Spleen (tissue), 11 donors: ENCODE measurements around the gene CDHR3. TPM values are rescaled to one million over a fixed set of nuclear protein-coding genes. Genes with fewer than 3 reads are reported as not detected.
A peak's percentile ranks its signal among the peaks of the same experiment; 100 is the strongest.

Experiments
- DNase-seq: peaks from one replicate; pipeline ENCODE4 v3.0.0-alpha.2; 2020
- H3K27ac ChIP-seq, 8 donors: fragments of 200-600 bp; sonication (generic) in 7 of 8; 1 replicate in 4 of 8; 2 replicates in 4 of 8; pipeline versions ENCODE4 v1.5.0 to v1.8.0; 2016 to 2021; ENCODE audit warnings: inconsistent platforms in 4 of 8, mild to moderate bottlenecking in 4 of 8, moderate library complexity in 1 of 8
- H3K27me3 ChIP-seq, 7 donors: fragments of 200-600 bp; sonication (generic) in 6 of 7; replicated peaks in 1 of 7; 1 replicate in 4 of 7; 2 replicates in 3 of 7; pipeline versions ENCODE4 v1.5.0 to v1.8.0; 2016 to 2021; ENCODE audit warnings: inconsistent platforms in 3 of 7, mild to moderate bottlenecking in 1 of 7
- H3K36me3 ChIP-seq, 6 donors: fragments of 200-600 bp; sonication (generic) in 5 of 6; 1 replicate in 4 of 6; 2 replicates in 2 of 6; pipeline versions ENCODE4 v1.5.0 to v1.8.0; 2016 to 2021; ENCODE audit warnings: inconsistent platforms in 2 of 6
- H3K4me1 ChIP-seq, 6 donors: fragments of 200-600 bp; sonication (generic) in 5 of 6; 1 replicate in 3 of 6; 2 replicates in 3 of 6; pipeline versions ENCODE4 v1.5.0 to v1.8.0; 2016 to 2021; ENCODE audit warnings: inconsistent platforms in 3 of 6
- H3K4me3 ChIP-seq, 8 donors: fragments of 200-600 bp; sonication (generic) in 7 of 8; 1 replicate in 4 of 8; 2 replicates in 4 of 8; pipeline versions ENCODE4 v1.5.0 to v1.8.0; 2016 to 2021; ENCODE audit warnings: inconsistent platforms in 4 of 8, mild to moderate bottlenecking in 4 of 8, moderate library complexity in 2 of 8
- H3K9me3 ChIP-seq, 8 donors: fragments of 200-600 bp; sonication (generic) in 7 of 8; 1 replicate in 4 of 8; 2 replicates in 4 of 8; pipeline versions ENCODE4 v1.5.0 to v1.8.0; 2016 to 2021; ENCODE audit warnings: inconsistent platforms in 4 of 8
- CTCF ChIP-seq, 11 experiments: fragments of 200-600 bp in 7 of 11; fragments of 450-650 bp in 4 of 11; sonication (generic) in 4 of 11; IDR thresholded peaks in 8 of 11; conservative IDR thresholded peaks in 3 of 11; 1 replicate in 7 of 11; 2 replicates in 4 of 11; pipeline versions ENCODE4 v1.4.0 to v1.8.0; 2016 to 2021; ENCODE audit warnings: antibody characterized with exemption in 11 of 11, inconsistent platforms in 4 of 11, mild to moderate bottlenecking in 1 of 11
- POLR2A ChIP-seq, 3 donors: fragments of 450-650 bp; IDR thresholded peaks; one replicate each; pipeline ENCODE4 v1.5.1; 2017; ENCODE audit warnings: antibody characterized with exemption in 3 of 3, mild to moderate bottlenecking in 1 of 3
- POLR2AphosphoS5 ChIP-seq, 3 donors: sonication (generic); formaldehyde crosslinking; IDR thresholded peaks; one replicate each; pipeline ENCODE4 v1.5.1; 2017; ENCODE audit warnings: antibody characterized with exemption in 3 of 3
- WGBS, 5 donors: extraction: QIAGEN DNeasy Blood & Tissue Kit in 3 of 5; methylation state at CpG; one replicate each; pipeline versions ENCODE4 v1.1.5 to v1.1.7; 2013 to 2018; 5-methylcytosine and 5-hydroxymethylcytosine counted together
- intact Hi-C: fragments of 100-400 bp; cut with DNase I; formaldehyde crosslinking; loops from one replicate; pipeline ENCODE4 v1.15.0; 2023; ENCODE audit warnings: low total_unique reads
- polyA plus RNA-seq, 3 donors: library from polyadenylated mRNA; stranded (reverse); fragments of 200-250 nt; gene quantifications; one replicate each; pipeline ENCODE4 v1.2.1, GENCODE V29; 2013
- total RNA-seq, 7 donors: library from RNA; depleted of rRNA in 3 of 7; stranded (reverse); fragments of >200 nt in 3 of 7; fragmentation: NEBNext Ultra II Directional in 4 of 7; extraction: Animal tissue kit (Norgen Biotek cat#: 25700) in 4 of 7; gene quantifications; one replicate each; pipeline versions ENCODE4 v1.1.0 to v1.2.1, GENCODE V29; 2016 to 2021
- donor health status: healthy with polysubstance abuse.
- donor health status: DM: no; HTN: no; CAD: no; lungs with moderate emphysema.
- donor health status: DM: no; HTN: no; CAD: no.
- donor health status: Bipolar disorder and iron deficiency.
- donor health status: healthy.
- donor health status: DM: no; HTN: no; CAD: no.
- donor health status: DM: yes; HTN: yes; CAD: no.

CDHR3 gene
- total and polyA plus RNA-seq, 10 donors: 0.32 to 3.8 (median 1.2) TPM

GRCh38 chr7:106071999-106072714 is 109.1 kb downstream of the CDHR3 start:
- DNase-seq: no peak
- TF ChIP-seq CTCF (IDR thresholded peaks at IDR 0.05 in 8 of 11, conservative IDR thresholded peaks at IDR 0.05 in 3 of 11) (no peak), POLR2AphosphoS5 (IDR thresholded peaks at IDR 0.05) (no peak), POLR2A (IDR thresholded peaks at IDR 0.05) (no peak)
- Histone ChIP-seq H3K36me3 (no peaks in the 10 kb centered on the region), H3K4me1 (peaks cover 56 to 100% (median 89%) of the 10 kb centered on the region in 6 donors), H3K4me3 (no peak overlapping the region), H3K27ac (peak overlapping the region; percentile 88 to 96 (median 90)), H3K9me3 (no peaks in the 10 kb centered on the region), H3K27me3 (no peaks in the 10 kb centered on the region)
- intact Hi-C loops: loop anchor here (2.0 kb wide), 1 partner anchor 39 kb away; no protein-coding TSS in a partner anchor
- 17 to 29% (median 23%) methylated on average over 9 of the region's 9 CpGs for WGBS, 5 donors

DNA sequence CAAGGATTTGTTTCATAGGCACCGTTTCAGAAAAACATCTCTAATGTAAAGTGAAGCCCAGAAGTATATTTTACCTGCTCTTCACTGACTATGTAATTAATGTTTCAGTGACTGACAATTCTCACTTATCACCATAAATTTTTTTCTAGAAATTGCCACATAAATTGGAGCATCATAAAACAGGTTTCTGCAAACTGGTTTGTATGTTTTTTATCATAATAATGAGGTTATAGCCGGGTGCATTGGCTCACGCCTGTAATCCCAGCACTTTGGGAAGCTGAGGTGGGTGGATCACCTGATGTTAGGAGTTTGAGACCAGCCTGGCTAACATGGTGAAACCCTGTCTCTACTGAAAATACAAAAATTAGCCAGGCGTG is 109.6 kb downstream of the CDHR3 start:
- H3K4me3 ChIP-seq: no peak overlapping the region
- H3K27me3 ChIP-seq: no peaks in the 10 kb centered on the region
- no peaks in the 10 kb centered on the region for H3K36me3 ChIP-seq
- peaks cover 56 to 100% (median 92%) of the 10 kb centered on the region in 6 donors for H3K4me1 ChIP-seq
- DNase-seq: no peak
- intact Hi-C loops: loop anchor here (2.0 kb wide), 1 partner anchor 38 kb away; no protein-coding TSS in a partner anchor
- TF ChIP-seq CTCF (IDR thresholded peaks at IDR 0.05 in 8 of 11, conservative IDR thresholded peaks at IDR 0.05 in 3 of 11): no peak
- no peak for TF ChIP-seq POLR2A (IDR thresholded peaks at IDR 0.05)
- no peak for TF ChIP-seq POLR2AphosphoS5 (IDR thresholded peaks at IDR 0.05)
- peak overlapping the region; percentile 88 to 96 (median 90) for H3K27ac ChIP-seq
- WGBS, 5 donors: 60 to 73% (median 64%) methylated on average over 4 of the region's 4 CpGs
- no peaks in the 10 kb centered on the region for H3K9me3 ChIP-seq

DNA sequence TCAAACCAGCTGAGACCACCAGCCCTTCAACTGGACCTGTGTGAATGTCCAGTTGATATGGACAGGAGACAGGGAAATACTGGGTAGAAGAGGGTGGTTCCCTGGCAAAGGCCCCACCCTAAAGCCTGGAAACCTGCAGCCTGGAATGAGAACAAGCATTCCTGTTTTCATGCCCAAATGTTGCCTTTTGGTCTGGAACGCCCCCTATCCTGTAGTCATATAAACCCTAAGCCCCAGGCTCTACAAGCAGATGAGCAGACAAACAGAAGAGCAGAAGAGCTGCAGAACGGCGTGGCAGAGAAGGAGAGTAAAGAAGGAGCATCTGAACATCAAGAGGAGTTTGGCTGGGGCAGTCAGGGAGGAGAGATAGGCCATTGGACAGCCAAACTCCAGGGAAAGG is 110.6 kb downstream of the CDHR3 start:
- DNase-seq: no peak
- Histone ChIP-seq H3K9me3 (no peaks in the 10 kb centered on the region), H3K27ac (peak overlapping the region in 7 of 8 donors; percentile 21 to 96 (median 91)), H3K4me3 (no peak overlapping the region), H3K36me3 (no peaks in the 10 kb centered on the region), H3K4me1 (peaks cover 56 to 99% (median 86%) of the 10 kb centered on the region in 6 donors), H3K27me3 (no peaks in the 10 kb centered on the region)
- intact Hi-C loops: loop anchor here (2.0 kb wide), 1 partner anchor 37 kb away; no protein-coding TSS in a partner anchor
- 89 to 95% (median 91%) methylated on average over 3 of the region's 3 CpGs for WGBS, 5 donors
- TF ChIP-seq POLR2A (IDR thresholded peaks at IDR 0.05) (no peak), CTCF (IDR thresholded peaks at IDR 0.05 in 8 of 11, conservative IDR thresholded peaks at IDR 0.05 in 3 of 11) (no peak), POLR2AphosphoS5 (IDR thresholded peaks at IDR 0.05) (no peak)

GRCh38 chr7:106074257-106074656 is 111.2 kb downstream of the CDHR3 start:
- peak; percentile 78 for DNase-seq
- Histone ChIP-seq H3K27me3 (no peaks in the 10 kb centered on the region), H3K4me3 (no peak overlapping the region), H3K27ac (peak overlapping the region in 7 of 8 donors; percentile 21 to 96 (median 91)), H3K9me3 (no peaks in the 10 kb centered on the region), H3K4me1 (peaks cover 54 to 99% (median 80%) of the 10 kb centered on the region in 6 donors), H3K36me3 (no peaks in the 10 kb centered on the region)
- TF ChIP-seq POLR2A (IDR thresholded peaks at IDR 0.05): no peak
- TF ChIP-seq POLR2AphosphoS5 (IDR thresholded peaks at IDR 0.05): peak in 2 of 3 donors; percentile 19 to 52
- no peak for TF ChIP-seq CTCF (IDR thresholded peaks at IDR 0.05 in 8 of 11, conservative IDR thresholded peaks at IDR 0.05 in 3 of 11)
- 45 to 74% (median 64%) methylated on average over 6 to 9 of the region's 9 CpGs for WGBS, 5 donors
- intact Hi-C loops: no loop called here
